Neural cell (in vitro differentiated cells): ENCODE data around the gene VAV3. TPM values are rescaled to one million over a fixed set of nuclear protein-coding genes. Genes with fewer than 3 reads are reported as not detected.

ENCODE experiments used
- H2AFZ ChIP-seq: fragments of 200-600, 300-800 bp; sonication (generic), shearing (Covaris generic); 2 replicates; pipeline ENCODE4 v1.6.0; 2014; ENCODE audit warnings: low read depth, mild to moderate bottlenecking, antibody characterized with exemption, low read length, moderate library complexity
- H3F3A ChIP-seq: fragments of 200-600 bp; shearing (Covaris generic); 2 replicates; pipeline ENCODE4 v1.6.1; 2016; ENCODE audit warnings: mild to moderate bottlenecking, moderate library complexity, mixed read lengths, antibody characterized with exemption, low read length; ENCODE audit not compliant: insufficient read depth, poor library complexity, severe bottlenecking
- H3K27ac ChIP-seq: fragments of 200-600, 300-800 bp; sonication (generic), shearing (Covaris generic); 2 replicates; pipeline ENCODE4 v1.5.1; 2014; ENCODE audit warnings: mild to moderate bottlenecking, low read length, moderate library complexity
- H3K27me3 ChIP-seq: fragments of 300-800, 200-600 bp; sonication (generic), shearing (Covaris generic); 2 replicates; pipeline ENCODE4 v1.6.0; 2014; ENCODE audit warnings: mild to moderate bottlenecking, low read depth, low read length, moderate library complexity; ENCODE audit not compliant: insufficient read depth
- H3K36me3 ChIP-seq: fragments of 300-800, 200-600 bp; sonication (generic), shearing (Covaris generic); 2 replicates; pipeline ENCODE4 v1.5.1; 2014; ENCODE audit warnings: mild to moderate bottlenecking, antibody characterized with exemption, low read length, moderate library complexity; ENCODE audit not compliant: insufficient read depth
- H3K4me2 ChIP-seq: fragments of 300-800, 200-600 bp; sonication (generic), shearing (Covaris generic); 2 replicates; pipeline ENCODE4 v1.6.0; 2014; ENCODE audit warnings: mild to moderate bottlenecking, low read length
- H3K4me3 ChIP-seq: fragments of 300-800, 200-600 bp; sonication (generic), shearing (Covaris generic); 2 replicates; pipeline ENCODE4 v1.5.1; 2014; ENCODE audit warnings: mild to moderate bottlenecking, low read length, moderate library complexity
- H3K79me2 ChIP-seq: fragments of 200-600 bp; shearing (Covaris generic); replicated peaks from 2 replicates; pipeline ENCODE4 v1.6.0; 2014; ENCODE audit warnings: mild to moderate bottlenecking, low read length, moderate library complexity; ENCODE audit not compliant: insufficient read depth
- H3K9ac ChIP-seq: fragments of 300-800, 200-600 bp; sonication (generic), shearing (Covaris generic); 2 replicates; pipeline ENCODE4 v1.6.1; 2016; ENCODE audit warnings: mild to moderate bottlenecking, low read length, mixed read lengths
- H3K9me2 ChIP-seq: fragments of 200-600 bp; shearing (Covaris generic); 2 replicates; pipeline ENCODE4 v1.6.1; 2016; ENCODE audit warnings: mild to moderate bottlenecking, low read length, mixed read lengths; ENCODE audit not compliant: insufficient read depth
- H3K9me3 ChIP-seq: fragments of 200-600, 300-800 bp; sonication (generic), shearing (Covaris generic); 2 replicates; pipeline ENCODE4 v1.6.1; 2016; ENCODE audit warnings: mild to moderate bottlenecking, mixed run types, low read length, moderate library complexity, mixed read lengths
- H4K20me1 ChIP-seq: fragments of 200-600 bp; shearing (Covaris generic); 2 replicates; pipeline ENCODE4 v1.6.1; 2016; ENCODE audit warnings: mild to moderate bottlenecking, mixed run types; ENCODE audit not compliant: insufficient read depth
- CTCF ChIP-seq: fragments of 450-650 bp; IDR thresholded peaks from 2 replicates; pipeline ENCODE4 v1.5.1; 2014; ENCODE audit warnings: antibody characterized with exemption, mild to moderate bottlenecking, moderate library complexity; ENCODE audit not compliant: poor library complexity, severe bottlenecking
- EP300 ChIP-seq: fragments of 450-650 bp; conservative IDR thresholded peaks from 2 replicates; pipeline ENCODE4 v1.6.1; 2014; ENCODE audit warnings: antibody characterized with exemption, mild to moderate bottlenecking, moderate library complexity; ENCODE audit not compliant: poor library complexity, severe bottlenecking
- EZH2 ChIP-seq: fragments of 200-600, 300-800 bp; shearing (Covaris generic), sonication (generic); IDR thresholded peaks from 2 replicates; pipeline ENCODE4 v1.6.1; 2014; ENCODE audit warnings: antibody characterized with exemption, low read length, borderline replicate concordance, mild to moderate bottlenecking; ENCODE audit not compliant: insufficient read depth, poor library complexity, severe bottlenecking
- MXI1 ChIP-seq: fragments of 450-650 bp; conservative IDR thresholded peaks from 2 replicates; pipeline ENCODE4 v1.6.1; 2014; ENCODE audit warnings: antibody characterized with exemption, mild to moderate bottlenecking; ENCODE audit not compliant: poor library complexity, severe bottlenecking
- POLR2AphosphoS5 ChIP-seq: IDR thresholded peaks from 2 replicates; pipeline ENCODE4 v1.6.1; 2012
- RAD21 ChIP-seq: fragments of 450-650 bp; conservative IDR thresholded peaks from 2 replicates; pipeline ENCODE4 v1.6.1; 2014; ENCODE audit warnings: antibody characterized with exemption, mild to moderate bottlenecking, moderate library complexity
- REST ChIP-seq: IDR thresholded peaks from 2 replicates; pipeline ENCODE4 v1.6.1; 2012; ENCODE audit warnings: borderline replicate concordance
- SMC3 ChIP-seq: fragments of 450-650 bp; conservative IDR thresholded peaks from 2 replicates; pipeline ENCODE4 v1.6.1; 2014; ENCODE audit warnings: antibody characterized with exemption, mild to moderate bottlenecking, moderate library complexity; ENCODE audit not compliant: poor library complexity
- TAF1 ChIP-seq: IDR thresholded peaks from 2 replicates; pipeline ENCODE4 v1.6.1; 2012; ENCODE audit warnings: low read depth
- polyA plus RNA-seq: library from polyadenylated mRNA; depleted of rRNA; stranded (reverse); fragments of >200 nt; gene quantifications from 2 replicates; pipeline ENCODE4 v1.2.3, GENCODE V29; 2014

Gene VAV3
- polyA plus RNA-seq, 1 donor from 2014 or later: 7.6 TPM

DNA sequence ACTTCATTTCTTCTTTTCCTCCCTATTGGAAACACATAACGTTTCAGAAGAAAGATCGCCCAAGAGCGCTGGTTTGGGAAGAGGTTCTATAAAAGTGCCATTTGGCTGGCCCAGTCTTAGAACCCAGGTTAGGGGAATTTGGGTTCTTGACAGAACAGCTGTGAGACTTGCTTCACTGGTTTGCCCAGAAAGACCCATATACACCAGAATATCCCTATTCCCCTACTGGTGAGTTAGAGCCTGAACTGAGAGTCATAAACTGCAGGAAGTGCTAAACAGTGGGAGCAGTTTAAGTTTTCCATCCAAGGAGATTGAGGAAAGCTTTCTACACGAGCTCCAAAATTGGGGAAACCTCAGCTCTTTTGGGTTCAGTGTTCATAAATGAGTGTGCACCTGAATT is 275.2 kb downstream of the VAV3 start:
- no peaks in the 10 kb centered on the region for H3K9me3 ChIP-seq
- H3K4me2 ChIP-seq: no peak overlapping the region
- no peaks in the 10 kb centered on the region for H3K27me3 ChIP-seq
- no peaks in the 10 kb centered on the region for H3K79me2 ChIP-seq
- H2AFZ ChIP-seq: no peak overlapping the region
- no peaks in the 10 kb centered on the region for H4K20me1 ChIP-seq
- TF ChIP-seq CTCF: no peak
- TF ChIP-seq POLR2AphosphoS5: no peak
- no peak for TF ChIP-seq REST
- H3K27ac ChIP-seq: no peak overlapping the region
- no peak overlapping the region for H3K9ac ChIP-seq
- no peak overlapping the region for H3K4me3 ChIP-seq
- no peaks in the 10 kb centered on the region for H3F3A ChIP-seq
- no peaks in the 10 kb centered on the region for H3K36me3 ChIP-seq
- H3K9me2 ChIP-seq: no peaks in the 10 kb centered on the region

DNA sequence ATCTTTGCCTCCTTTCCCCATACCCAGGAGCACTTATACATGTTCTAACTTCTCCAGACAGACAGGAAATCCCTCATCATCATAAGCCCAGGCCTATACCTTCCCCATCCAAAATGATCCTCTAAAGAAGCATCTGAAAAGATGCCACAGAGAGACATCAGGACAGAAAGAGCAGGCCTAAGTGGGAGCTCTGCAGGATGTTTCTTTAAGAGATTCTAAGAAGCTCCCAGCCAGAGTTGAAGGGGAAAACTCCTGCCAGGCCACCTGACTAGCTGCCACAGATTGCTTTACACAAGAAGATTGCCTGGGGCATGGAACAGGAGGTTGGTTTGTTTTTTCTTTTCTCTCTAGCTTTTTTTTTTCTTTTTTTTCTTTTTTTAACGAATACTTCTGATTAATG is 275.8 kb downstream of the VAV3 start:
- no peaks in the 10 kb centered on the region for H4K20me1 ChIP-seq
- no peaks in the 10 kb centered on the region for H3K36me3 ChIP-seq
- H3K4me2 ChIP-seq: no peak overlapping the region
- no peaks in the 10 kb centered on the region for H3K9me3 ChIP-seq
- no peaks in the 10 kb centered on the region for H3F3A ChIP-seq
- no peaks in the 10 kb centered on the region for H3K27me3 ChIP-seq
- no peaks in the 10 kb centered on the region for H3K9me2 ChIP-seq
- H3K4me3 ChIP-seq: no peak overlapping the region
- H2AFZ ChIP-seq: no peak overlapping the region
- no peak overlapping the region for H3K27ac ChIP-seq
- H3K9ac ChIP-seq: no peak overlapping the region
- TF ChIP-seq REST: no peak
- no peak for TF ChIP-seq SMC3
- no peak for TF ChIP-seq TAF1
- no peak for TF ChIP-seq EZH2
- TF ChIP-seq POLR2AphosphoS5: no peak
- no peak for TF ChIP-seq EP300
- no peak for TF ChIP-seq MXI1
- TF ChIP-seq RAD21: no peak
- TF ChIP-seq CTCF: no peak
- H3K79me2 ChIP-seq: no peaks in the 10 kb centered on the region
